GM12878 (cell line): ENCODE measurements around the gene TRANK1. TPM values are rescaled to one million over a fixed set of nuclear protein-coding genes. Genes with fewer than 3 reads are reported as not detected.

ENCODE experiments used
- ATAC-seq: fragments of 200-7000 bp; cut with Tn5 transposase; 3 replicates; pipeline ENCODE4 v1.9.1; 2020; ENCODE audit warnings: mild to moderate bottlenecking, moderate library complexity
- BruUV-seq: library from RNA; stranded (reverse); fragments of 400-500 nt; replicated peaks from 2 replicates; lab custom pipeline; 2021; lab: Mats Ljungman, UMichigan
- CTCF ChIA-PET: fragments of 300-600 bp; sonication (Branson Sonifier 250); formaldehyde crosslinking; extraction: SDS; loops from one replicate; lab custom pipeline; 2021; ENCODE audit warnings: inconsistent platforms; lab: Yijun Ruan, JAX
- POLR2A ChIA-PET: fragments of 350-600 bp; formaldehyde crosslinking; extraction: SDS; loops from one replicate; lab custom pipeline; 2021; ENCODE audit warnings: inconsistent platforms; lab: Charles Lee
- RAD21 ChIA-PET: fragments of 300-600 bp; sonication (Branson Sonifier 250); formaldehyde crosslinking; loops from one replicate; lab custom pipeline; 2023; ENCODE audit warnings: antibody characterized with exemption; ENCODE audit not compliant: unreplicated experiment; lab: Charles Lee
- SMC1A ChIA-PET: fragments of 300-600 bp; sonication (Branson Sonifier 250); formaldehyde crosslinking; loops from one replicate; lab custom pipeline; 2023; ENCODE audit not compliant: unreplicated experiment, uncharacterized antibody; lab: Charles Lee
- DNase-seq: peaks from one replicate; pipeline ENCODE4 v3.0.0-alpha.2; 2011; ENCODE audit warnings: low read depth, low spot score
- FAIRE-seq: peaks from 3 replicates; lab custom pipeline; 2011; peaks lifted over from hg19 to GRCh38; lab: Jason Lieb, UNC
- H2AFZ ChIP-seq: 2 replicates; pipeline ENCODE4 v1.6.0; 2011; ENCODE audit warnings: low read depth, low read length, control low read depth; ENCODE audit not compliant: control insufficient read depth
- H3K27ac ChIP-seq: 2 replicates; pipeline ENCODE4 v1.5.1; 2011; ENCODE audit warnings: control low read depth; ENCODE audit not compliant: control insufficient read depth, insufficient read depth
- H3K27me3 ChIP-seq, 2 experiments: replicated peaks in 1 of 2; 2 replicates each; pipeline versions ENCODE4 v1.6.0 to v1.6.1; 2011; ENCODE audit warnings: low read length in 1 of 2; ENCODE audit not compliant: control insufficient read depth in 2 of 2, insufficient read depth in 2 of 2
- H3K36me3 ChIP-seq, 2 experiments: 2 replicates each; pipeline ENCODE4 v1.5.1; 2011; ENCODE audit warnings: low read length in 1 of 2; ENCODE audit not compliant: control insufficient read depth in 2 of 2, insufficient read depth in 2 of 2
- H3K4me1 ChIP-seq: 2 replicates; pipeline ENCODE4 v1.6.1; 2011; ENCODE audit warnings: mild to moderate bottlenecking, low read length, moderate library complexity, mixed read lengths; ENCODE audit not compliant: control insufficient read depth, insufficient read depth
- H3K4me2 ChIP-seq: 2 replicates; pipeline ENCODE4 v1.6.0; 2011; ENCODE audit warnings: control low read depth; ENCODE audit not compliant: control insufficient read depth, insufficient read depth
- H3K4me3 ChIP-seq: fragments of 200-600 bp; sonication (generic); 2 replicates; pipeline ENCODE4 v1.5.1; 2016
- H3K79me2 ChIP-seq: 2 replicates; pipeline ENCODE4 v1.6.0; 2011; ENCODE audit warnings: low read length; ENCODE audit not compliant: control insufficient read depth, insufficient read depth
- H3K9ac ChIP-seq: 2 replicates; pipeline ENCODE4 v1.8.0; 2011; ENCODE audit warnings: low read length, control low read depth, mixed read lengths; ENCODE audit not compliant: control insufficient read depth, insufficient read depth
- H3K9me3 ChIP-seq: replicated peaks from 3 replicates; pipeline ENCODE4 v1.5.1; 2011; ENCODE audit warnings: mild to moderate bottlenecking, low read length; ENCODE audit not compliant: control insufficient read depth, insufficient read depth
- H4K20me1 ChIP-seq: 2 replicates; pipeline ENCODE4 v1.6.0; 2011; ENCODE audit not compliant: control insufficient read depth, insufficient read depth
- BMI1 ChIP-seq: fragments of 450-650 bp; IDR thresholded peaks from 2 replicates; pipeline ENCODE4 v1.6.1; 2016; ENCODE audit warnings: mild to moderate bottlenecking, moderate library complexity, borderline replicate concordance
- CREM ChIP-seq: IDR thresholded peaks from 2 replicates; pipeline ENCODE4 v1.6.1; 2014; ENCODE audit warnings: antibody characterized with exemption, low read depth
- REST ChIP-seq: IDR thresholded peaks from 2 replicates; pipeline ENCODE4 v1.6.1; 2012; ENCODE audit warnings: mild to moderate bottlenecking, low read depth, low read length
- WGBS: methylation state at CpG from one replicate; pipeline ENCODE4 v1.1.6; 2016; ENCODE audit warnings: low lambda C conversion rate; ENCODE audit not compliant: insufficient replicate concordance, insufficient coverage; ENCODE audit errors: missing lambda C conversion rate; 5-methylcytosine and 5-hydroxymethylcytosine counted together
- in situ Hi-C: fragments of 300-500 bp; cut with MboI; formaldehyde crosslinking; loops from 9 replicates; pipeline ENCODE4 v1.14.3; 2018; ENCODE audit warnings: mixed read lengths
- intact Hi-C: fragments of 100-400 bp; cut with micrococcal nuclease; formaldehyde crosslinking; loops from one replicate; pipeline ENCODE4 v1.14.2; 2022; ENCODE audit not compliant: unreplicated experiment
- polyA plus RNA-seq, 11 experiments: library from polyadenylated mRNA; depleted of rRNA in 4 of 11; unstranded in 6 of 11; stranded (reverse) in 5 of 11; fragments of >200 nt; fragmentation: Nextera tagmentation in 4 of 11; fragmentation: Illumina TruSeq in 1 of 11; extraction: Ambion mirVana in 4 of 11; extraction: Trizol in 1 of 11; gene quantifications; 1 replicate in 1 of 11; 2 replicates in 10 of 11; pipeline versions ENCODE4 v1.2.1 to v1.2.3, GENCODE V29; 2011 to 2016; ENCODE audit warnings: inconsistent platforms in 2 of 11, missing spikeins in 2 of 11, low read depth in 1 of 11
- total RNA-seq, 4 experiments: library from RNA; depleted of rRNA in 3 of 4; stranded (reverse); fragments of >200 nt in 3 of 4; fragmentation: Illumina TruSeq in 1 of 4; extraction: Trizol in 1 of 4; gene quantifications; 2 replicates each; pipeline versions ENCODE4 v1.2.1 to v1.2.3, GENCODE V29; 2013 to 2021

Gene TRANK1
- total and polyA plus RNA-seq, 10 of the 15 experiments (the other 5 are each of a cell fraction or from before 2014, with no cell fraction given), result 0.46 to 8.8 (median 1.1) TPM

- intact Hi-C loops, result no loop called here
- no peak for DNase-seq
- in situ Hi-C loops, result no loop called here
- CTCF ChIA-PET, result interaction anchor here (1.1 to 1.4 kb wide), 2 partner anchors 43 to 132 kb away, joined by 3 to 5 read pairs; no protein-coding TSS in a partner anchor
- POLR2A ChIA-PET, result no interaction called here
- no peak overlapping the region for H3K4me3 ChIP-seq
- no peak overlapping the region for H3K27ac ChIP-seq
- no peaks in the 10 kb centered on the region for H3K36me3 ChIP-seq
- no peaks in the 10 kb centered on the region for H3K9me3 ChIP-seq
- SMC1A ChIA-PET, result no interaction called here
- no peaks in the 10 kb centered on the region for H3K27me3 ChIP-seq
- no peaks in the 10 kb centered on the region for H4K20me1 ChIP-seq
- H3K4me1 ChIP-seq, result no peaks in the 10 kb centered on the region
- WGBS, result 74% methylated on average over 6 of the region's 6 CpGs
- TF ChIP-seq REST, result no peak
- TF ChIP-seq, all 136 proteins: peak for 0
- Histone ChIP-seq H3K79me2 (no peaks in the 10 kb centered on the region), H3K4me2 (no peak overlapping the region), H2AFZ (no peak overlapping the region), H3K9ac (no peak overlapping the region)
- FAIRE-seq, result no peak
- RAD21 ChIA-PET, result interaction anchor here (0.9 kb wide), 1 partner anchor 163 kb away, joined by 3 read pairs; no protein-coding TSS in a partner anchor
- BruUV-seq, result no TSS peak
- no peak for ATAC-seq
Measured at GRCh38 chr3:36826240-36826639, 118.6 kb downstream of the TRANK1 start.

DNA sequence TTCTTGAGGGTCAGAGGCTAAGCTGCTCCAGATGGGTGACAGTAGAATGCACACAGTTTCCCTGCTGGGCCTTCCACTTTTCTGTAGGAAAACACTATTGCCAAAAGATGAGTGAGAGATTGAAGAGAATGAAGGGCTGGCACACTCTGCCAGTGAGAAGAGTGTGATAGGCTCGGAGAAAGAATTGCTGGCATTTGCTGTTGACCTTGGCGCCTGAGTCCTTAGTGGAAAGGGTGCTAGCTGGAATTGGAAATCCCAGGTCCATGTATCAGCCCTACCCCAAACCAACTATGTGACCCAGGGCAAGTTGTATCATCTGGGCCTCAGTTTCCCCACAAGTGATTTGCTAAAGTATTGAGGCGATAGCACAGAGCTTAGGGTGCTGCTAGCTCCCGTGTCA, 120.4 kb downstream of the TRANK1 start:
- BruUV-seq, result no TSS peak
- in situ Hi-C loops, result no loop called here
- H3K4me2 ChIP-seq, result no peak overlapping the region
- intact Hi-C loops, result no loop called here
- H3K4me1 ChIP-seq, result no peaks in the 10 kb centered on the region
- no peak overlapping the region for H2AFZ ChIP-seq
- POLR2A ChIA-PET, result no interaction called here
- no peaks in the 10 kb centered on the region for H3K79me2 ChIP-seq
- H3K9ac ChIP-seq, result no peak overlapping the region
- H3K27ac ChIP-seq, result no peak overlapping the region
- no peaks in the 10 kb centered on the region for H3K27me3 ChIP-seq
- TF ChIP-seq CREM (no peak), BMI1 (no peak)
- FAIRE-seq, result no peak
- CTCF ChIA-PET, result interaction anchor here (1.4 kb wide), 1 partner anchor 13 kb away, joined by 4 read pairs; no protein-coding TSS in a partner anchor
- no peak overlapping the region for H3K4me3 ChIP-seq
- no peaks in the 10 kb centered on the region for H3K36me3 ChIP-seq
- H3K9me3 ChIP-seq, result no peaks in the 10 kb centered on the region
- RAD21 ChIA-PET, result no interaction called here
- no peak for DNase-seq
- no peak for ATAC-seq
- WGBS, result 86% methylated on average over 4 of the region's 4 CpGs
- SMC1A ChIA-PET, result interaction anchor here (1.2 kb wide), 1 partner anchor 136 kb away, joined by 5 read pairs; no protein-coding TSS in a partner anchor
- no peaks in the 10 kb centered on the region for H4K20me1 ChIP-seq
